ENCODE data around the gene BNIPL.

BNIPL gene

GRCh38 chr1:151000408-151000807, 36.0 kb upstream of the BNIPL start:
- no peaks in the 10 kb centered on the region for H3K27me3 ChIP-seq (ENCODE audit: low read length)
- no peaks in the 10 kb centered on the region for H3K79me2 ChIP-seq (ENCODE audit: insufficient read depth, low read length)
- H3K27ac ChIP-seq (ENCODE audit: low read depth, low read length) = no peak overlapping the region
- H3K4me3 ChIP-seq (ENCODE audit: insufficient read depth, low read length, poor library complexity, severe bottlenecking) = no peak overlapping the region
- H3K4me2 ChIP-seq (ENCODE audit: low read depth, low read length, poor library complexity, severe bottlenecking) = no peak overlapping the region
- H3K9ac ChIP-seq (ENCODE audit: low read length) = no peak overlapping the region
- no peaks in the 10 kb centered on the region for H4K20me1 ChIP-seq (ENCODE audit: low read depth, low read length)
- H2AFZ ChIP-seq (ENCODE audit: low read depth, low read length, severe bottlenecking) = no peak overlapping the region
- H3K9me3 ChIP-seq (ENCODE audit: insufficient read depth, low read length) = no peaks in the 10 kb centered on the region
- no peaks in the 10 kb centered on the region for H3K36me3 ChIP-seq (ENCODE audit: low read length)
- TF ChIP-seq EZH2phosphoT487 (conservative IDR thresholded peaks at IDR 0.05; ENCODE audit: low read length) = no peak
- TF ChIP-seq, protein P1, sequence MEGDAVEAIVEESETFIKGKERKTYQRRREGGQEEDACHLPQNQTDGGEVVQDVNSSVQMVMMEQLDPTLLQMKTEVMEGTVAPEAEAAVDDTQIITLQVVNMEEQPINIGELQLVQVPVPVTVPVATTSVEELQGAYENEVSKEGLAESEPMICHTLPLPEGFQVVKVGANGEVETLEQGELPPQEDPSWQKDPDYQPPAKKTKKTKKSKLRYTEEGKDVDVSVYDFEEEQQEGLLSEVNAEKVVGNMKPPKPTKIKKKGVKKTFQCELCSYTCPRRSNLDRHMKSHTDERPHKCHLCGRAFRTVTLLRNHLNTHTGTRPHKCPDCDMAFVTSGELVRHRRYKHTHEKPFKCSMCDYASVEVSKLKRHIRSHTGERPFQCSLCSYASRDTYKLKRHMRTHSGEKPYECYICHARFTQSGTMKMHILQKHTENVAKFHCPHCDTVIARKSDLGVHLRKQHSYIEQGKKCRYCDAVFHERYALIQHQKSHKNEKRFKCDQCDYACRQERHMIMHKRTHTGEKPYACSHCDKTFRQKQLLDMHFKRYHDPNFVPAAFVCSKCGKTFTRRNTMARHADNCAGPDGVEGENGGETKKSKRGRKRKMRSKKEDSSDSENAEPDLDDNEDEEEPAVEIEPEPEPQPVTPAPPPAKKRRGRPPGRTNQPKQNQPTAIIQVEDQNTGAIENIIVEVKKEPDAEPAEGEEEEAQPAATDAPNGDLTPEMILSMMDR (IDR thresholded peaks at IDR 0.05; ENCODE audit: insufficient read depth, low read length, poor library complexity, severe bottlenecking) = no peak
- no peaks in the 10 kb centered on the region for H3F3A ChIP-seq (ENCODE audit: insufficient read depth)
- H3K9me2 ChIP-seq (replicated peaks; ENCODE audit: insufficient read depth, low read length) = no peaks in the 10 kb centered on the region

- Histone ChIP-seq H2AFZ (ENCODE audit: low read depth, low read length, severe bottlenecking) (no peak overlapping the region), H3K9me2 (replicated peaks; ENCODE audit: insufficient read depth, low read length) (no peaks in the 10 kb centered on the region), H3K4me3 (ENCODE audit: insufficient read depth, low read length, poor library complexity, severe bottlenecking) (no peak overlapping the region), H3K9ac (ENCODE audit: low read length) (no peak overlapping the region), H3K4me2 (ENCODE audit: low read depth, low read length, poor library complexity, severe bottlenecking) (no peak overlapping the region), H4K20me1 (ENCODE audit: low read depth, low read length) (no peaks in the 10 kb centered on the region), H3K9me3 (ENCODE audit: insufficient read depth, low read length) (no peaks in the 10 kb centered on the region), H3K36me3 (ENCODE audit: low read length) (no peaks in the 10 kb centered on the region), H3F3A (ENCODE audit: insufficient read depth) (no peaks in the 10 kb centered on the region), H3K27me3 (ENCODE audit: low read length) (no peaks in the 10 kb centered on the region), H3K27ac (ENCODE audit: low read depth, low read length) (no peak overlapping the region), H3K79me2 (ENCODE audit: insufficient read depth, low read length) (no peaks in the 10 kb centered on the region)
- TF ChIP-seq, protein P1 (IDR thresholded peaks at IDR 0.05; ENCODE audit: insufficient read depth, low read length, poor library complexity, severe bottlenecking) = no peak
- TF ChIP-seq EZH2phosphoT487 (conservative IDR thresholded peaks at IDR 0.05; ENCODE audit: low read length) = no peak
Measured at GRCh38 chr1:151001602-151002001, 34.8 kb upstream of the BNIPL start.

DNA sequence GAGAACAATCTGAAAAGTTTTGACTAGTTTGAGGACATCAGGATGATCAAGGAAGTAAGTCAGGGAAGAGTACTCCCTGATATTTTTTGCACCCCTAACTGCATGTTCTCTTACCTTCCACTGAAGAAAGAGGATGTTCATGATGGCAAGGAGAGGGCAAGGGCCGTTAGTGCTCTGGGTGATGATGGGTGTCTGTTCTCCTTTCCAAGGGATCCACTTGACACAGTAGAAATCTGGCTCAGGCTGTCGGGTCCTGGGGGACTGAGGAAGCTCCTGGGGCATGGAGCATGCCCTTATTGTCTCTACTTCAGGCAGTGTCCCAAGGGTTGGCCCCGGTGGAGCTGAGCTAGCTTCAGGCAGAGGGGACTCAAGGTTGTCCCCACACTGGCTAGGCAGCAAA, 34.3 kb upstream of the BNIPL start:
- no peak for TF ChIP-seq EZH2phosphoT487 (conservative IDR thresholded peaks at IDR 0.05; ENCODE audit: low read length)
- TF ChIP-seq, protein P1 (IDR thresholded peaks at IDR 0.05; ENCODE audit: insufficient read depth, low read length, poor library complexity, severe bottlenecking) = no peak

More for the DNA sequence above, 34.3 kb upstream of the BNIPL start:
- Histone ChIP-seq H3K9me3 (ENCODE audit: insufficient read depth, low read length) (no peaks in the 10 kb centered on the region), H3K27ac (ENCODE audit: low read depth, low read length) (no peak overlapping the region), H2AFZ (ENCODE audit: low read depth, low read length, severe bottlenecking) (no peak overlapping the region), H3K36me3 (ENCODE audit: low read length) (no peaks in the 10 kb centered on the region), H3F3A (ENCODE audit: insufficient read depth) (no peaks in the 10 kb centered on the region), H4K20me1 (ENCODE audit: low read depth, low read length) (no peaks in the 10 kb centered on the region), H3K9ac (ENCODE audit: low read length) (no peak overlapping the region), H3K9me2 (replicated peaks; ENCODE audit: insufficient read depth, low read length) (no peaks in the 10 kb centered on the region), H3K4me2 (ENCODE audit: low read depth, low read length, poor library complexity, severe bottlenecking) (no peak overlapping the region), H3K4me3 (ENCODE audit: insufficient read depth, low read length, poor library complexity, severe bottlenecking) (no peak overlapping the region), H3K27me3 (ENCODE audit: low read length) (no peaks in the 10 kb centered on the region), H3K79me2 (ENCODE audit: insufficient read depth, low read length) (no peaks in the 10 kb centered on the region)

All from SU-DHL-6 (cell line).